Endometrial microvascular endothelial cells (primary cell): ENCODE data around the gene WSCD2. TPM values are rescaled to one million over a fixed set of nuclear protein-coding genes. Genes with fewer than 3 reads are reported as not detected.

ENCODE experiments used
- in situ Hi-C: cut with HindIII; loops from 2 replicates; pipeline ENCODE4 v1.10.0; 2017; ENCODE audit warnings: low sequenced_read_pairs, low pct_unique_long_range_greater_than_20kb; ENCODE audit errors: inconsistent ontology term
- total RNA-seq: library from RNA; depleted of rRNA; stranded (reverse); fragments of >200 nt; gene quantifications from one replicate; pipeline ENCODE4 v1.2.3, GENCODE V29; 2015; ENCODE audit errors: inconsistent ontology term

WSCD2 gene
- total RNA-seq, 1 donor from 2014 or later, result not detected

DNA sequence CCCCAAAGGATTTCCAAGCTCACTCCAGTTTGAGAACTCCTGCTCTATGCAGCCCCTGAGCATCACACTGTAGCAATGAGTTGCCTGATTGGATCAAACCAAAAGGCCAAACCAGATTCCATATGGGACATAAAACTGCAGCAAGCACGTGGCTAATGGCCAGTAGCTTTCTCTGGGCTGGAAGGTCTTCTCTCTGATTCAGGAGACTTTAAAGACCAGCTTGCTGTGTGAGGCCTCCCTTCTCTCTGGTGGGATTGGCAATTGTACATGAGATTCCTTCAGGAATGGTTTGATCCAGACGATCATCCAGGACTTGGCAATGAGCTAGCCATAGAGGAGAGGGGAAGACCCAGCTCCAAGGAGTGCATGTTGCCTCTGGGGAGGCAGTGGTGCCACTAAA is 50.2 kb downstream of the WSCD2 start:
- in situ Hi-C loops, result no loop called here

DNA sequence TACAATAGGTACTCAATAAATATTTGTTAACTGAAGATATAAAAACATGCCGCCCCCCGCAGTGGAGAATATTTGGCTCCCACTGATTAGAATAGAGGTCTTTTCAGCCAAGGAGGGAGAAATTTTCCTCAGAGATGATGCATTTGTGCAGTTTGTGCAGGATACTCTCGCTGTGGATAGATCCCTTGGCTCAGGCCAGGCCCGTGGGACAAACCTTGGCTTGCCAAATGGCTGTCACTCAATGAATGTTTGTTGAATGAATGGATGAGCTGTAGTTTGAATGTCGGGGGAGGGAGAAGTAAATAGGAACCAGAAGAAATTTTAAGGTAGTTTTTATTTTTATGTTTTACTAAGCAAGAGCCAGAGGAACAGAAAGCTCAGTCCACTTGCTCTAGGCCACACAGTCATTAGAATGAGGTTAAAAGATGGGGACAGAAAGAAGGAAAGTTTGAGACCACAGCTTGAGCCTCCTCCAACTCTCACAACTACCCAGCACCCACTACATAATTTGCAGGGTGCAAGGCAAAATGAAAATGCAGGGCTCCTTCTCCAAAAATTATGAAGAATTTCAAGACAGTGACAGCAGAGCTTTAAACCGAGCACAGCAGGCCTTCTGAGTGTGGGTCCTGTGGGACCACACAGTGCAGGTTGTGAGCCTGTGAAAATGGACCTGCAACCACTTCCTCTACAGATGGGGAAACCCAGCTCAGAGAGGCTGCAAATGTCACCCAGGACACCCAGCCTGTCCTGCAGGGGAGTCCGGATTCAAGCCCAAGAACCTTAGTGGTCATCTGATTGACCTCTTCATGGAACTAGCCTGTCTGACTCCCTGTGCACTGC is 51.4 kb downstream of the WSCD2 start:
- in situ Hi-C loops, result no loop called here

GRCh38 chr12:108181095-108181454 is 52.0 kb downstream of the WSCD2 start:
- in situ Hi-C loops, result no loop called here

GRCh38 chr12:108182096-108182495 is 53.0 kb downstream of the WSCD2 start:
- in situ Hi-C loops, result no loop called here

- in situ Hi-C loops, result no loop called here
Observed at GRCh38 chr12:108185002-108185401, 55.9 kb downstream of the WSCD2 start.

DNA sequence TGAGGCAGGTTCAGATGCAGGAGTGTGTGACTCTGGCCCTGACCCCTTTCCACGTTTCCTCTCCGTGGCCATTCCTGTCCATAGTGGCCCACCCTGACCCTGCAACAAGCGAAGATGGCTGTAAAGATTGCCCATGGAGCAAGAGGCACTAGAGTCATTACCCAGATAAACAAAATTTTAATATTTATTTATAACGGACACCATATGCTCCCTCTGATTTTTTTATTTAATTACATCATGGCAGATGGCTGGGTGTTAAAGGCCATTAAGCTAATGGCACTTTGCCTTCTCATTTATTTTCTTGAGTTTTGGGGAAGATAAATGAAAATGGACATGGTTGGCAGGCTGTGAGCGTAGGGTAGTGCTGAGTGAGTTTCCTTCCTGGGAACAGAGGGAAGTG is 58.7 kb downstream of the WSCD2 start:
- in situ Hi-C loops, result no loop called here

- in situ Hi-C loops, result no loop called here
Observed at GRCh38 chr12:108190529-108190928, 61.4 kb downstream of the WSCD2 start.

DNA sequence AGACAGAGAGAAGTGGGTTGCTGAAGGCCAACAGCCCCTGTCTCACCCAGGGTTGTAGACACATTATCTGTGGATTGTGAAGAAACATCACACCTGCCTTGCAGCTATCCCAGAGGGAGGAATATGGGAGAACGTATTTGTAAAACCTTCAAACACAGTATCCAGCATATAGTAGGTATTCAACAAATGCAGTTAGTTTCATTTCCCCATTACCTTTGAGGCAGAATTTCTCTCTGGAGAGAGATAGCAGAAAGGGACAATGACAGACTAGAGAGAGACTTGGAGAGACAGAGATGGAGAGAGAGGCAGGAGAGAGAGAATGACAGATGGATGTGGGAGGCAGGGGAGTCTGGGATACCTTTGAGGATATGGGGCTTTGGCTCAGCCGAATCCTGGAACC is 62.0 kb downstream of the WSCD2 start:
- in situ Hi-C loops, result no loop called here

DNA sequence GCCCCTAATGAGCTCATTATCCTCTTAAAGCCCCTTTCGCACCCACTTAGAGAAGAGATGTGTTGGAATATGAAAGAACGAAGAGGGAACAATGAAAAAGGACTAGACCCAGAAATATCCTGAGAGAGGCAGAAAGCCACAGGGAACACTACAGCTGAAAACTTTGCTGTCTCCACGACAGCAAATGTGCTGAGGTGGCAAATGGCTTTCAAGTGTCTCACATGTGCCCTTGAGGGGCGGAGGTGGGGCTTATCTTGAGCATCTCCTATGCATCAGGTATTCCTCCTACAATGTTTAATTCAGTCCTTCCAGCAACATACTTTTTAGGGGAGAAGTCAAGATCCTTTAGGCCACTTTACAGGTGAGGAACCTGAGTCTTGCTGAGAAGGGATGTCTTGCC is 62.9 kb downstream of the WSCD2 start:
- in situ Hi-C loops, result no loop called here

- in situ Hi-C loops, result no loop called here
Observed at GRCh38 chr12:108193493-108193892, 64.4 kb downstream of the WSCD2 start.

- in situ Hi-C loops, result no loop called here
Observed at GRCh38 chr12:108193917-108194316, 64.8 kb downstream of the WSCD2 start.

GRCh38 chr12:108194585-108194984 is 65.5 kb downstream of the WSCD2 start:
- in situ Hi-C loops, result no loop called here

- in situ Hi-C loops, result no loop called here
Observed at GRCh38 chr12:108196319-108196718, 67.2 kb downstream of the WSCD2 start.

DNA sequence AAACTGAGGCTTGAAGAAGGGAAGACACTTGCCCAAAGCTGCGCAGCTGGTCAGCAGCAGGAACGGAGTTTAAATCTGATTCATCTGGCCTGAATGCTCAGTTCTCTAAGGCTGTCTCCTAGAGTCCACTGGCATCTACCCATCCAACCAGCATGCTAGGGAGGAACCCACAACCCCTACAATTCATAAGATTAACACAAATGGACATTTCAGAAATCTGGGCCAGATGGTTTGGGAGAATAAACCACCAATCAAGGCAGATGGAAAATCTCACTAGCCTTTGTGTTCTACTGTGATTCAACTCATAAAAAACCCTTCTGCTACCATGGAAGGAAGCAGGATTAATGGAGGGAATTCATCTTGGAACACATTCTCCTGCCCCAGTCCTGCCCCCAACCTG is 67.8 kb downstream of the WSCD2 start:
- in situ Hi-C loops, result no loop called here

DNA sequence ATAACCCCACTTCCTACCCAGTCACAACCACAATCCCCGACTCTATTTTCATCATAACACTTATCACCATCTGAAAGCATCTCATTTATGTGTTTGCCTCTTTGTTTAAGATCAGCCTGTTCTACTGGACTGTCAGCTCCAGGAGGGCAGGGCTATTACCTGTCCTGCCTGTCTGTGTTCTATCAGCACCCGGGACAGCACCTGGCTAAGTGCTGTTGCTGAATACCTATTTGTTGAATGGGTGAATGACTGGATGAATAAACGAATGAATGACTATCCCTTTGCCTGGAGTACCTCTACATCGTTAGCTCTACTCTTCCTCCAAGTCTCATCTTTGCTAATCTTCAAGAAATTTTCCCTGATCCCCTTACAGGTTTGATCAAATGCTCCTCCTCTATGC is 69.0 kb downstream of the WSCD2 start:
- in situ Hi-C loops, result no loop called here

DNA sequence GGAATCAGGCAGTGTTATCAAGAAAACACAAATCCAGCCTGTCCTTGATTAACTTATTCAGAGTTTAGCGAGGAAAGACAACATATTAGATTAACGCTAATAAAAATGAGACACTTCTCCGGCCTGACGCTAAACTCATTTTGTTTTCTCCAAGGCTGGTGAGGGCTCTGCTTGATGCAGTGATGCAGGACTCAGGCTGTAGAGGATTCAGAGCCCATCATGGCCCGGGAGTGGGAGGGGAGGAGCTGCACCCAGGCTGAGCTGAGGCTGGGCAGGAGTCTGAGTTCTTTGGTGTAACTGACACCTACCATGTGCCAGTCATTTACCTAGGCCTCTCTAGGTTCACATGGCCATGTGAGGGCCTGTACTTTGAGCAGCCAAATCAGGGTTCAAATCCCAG is 70.0 kb downstream of the WSCD2 start:
- in situ Hi-C loops, result no loop called here

- in situ Hi-C loops, result no loop called here
Observed at GRCh38 chr12:108201808-108202207, 72.7 kb downstream of the WSCD2 start.

- in situ Hi-C loops, result no loop called here
Observed at GRCh38 chr12:108204117-108204987, 75.3 kb downstream of the WSCD2 start.

DNA sequence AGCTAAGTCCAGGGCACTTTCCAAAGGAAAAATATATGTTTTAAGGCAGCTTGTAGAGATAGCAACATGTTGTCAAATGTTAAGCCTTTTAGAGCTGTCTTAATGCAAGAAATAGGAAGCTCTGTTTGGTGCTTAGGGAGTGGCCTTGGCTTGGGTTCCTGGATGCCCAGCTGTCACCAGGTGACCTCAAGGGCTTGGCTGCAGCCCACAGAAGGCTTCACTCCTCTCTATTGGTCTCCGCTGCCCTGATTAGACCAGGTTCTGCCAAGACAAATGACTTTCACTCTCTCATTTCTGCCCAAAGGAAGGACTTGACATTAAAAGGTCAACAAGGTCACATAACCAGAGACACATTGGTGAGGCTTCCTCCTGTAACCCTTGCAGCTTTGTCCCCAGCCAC is 76.8 kb downstream of the WSCD2 start:
- in situ Hi-C loops, result no loop called here
